CD4-positive, alpha-beta T cell treated with Interleukin-17A for 4 hours (primary cell): ENCODE measurements around the gene LRRC10B.

Experiments
- DNase-seq: peaks from one replicate; pipeline ENCODE4 v3.0.0-alpha.2; 2020; ENCODE audit warnings: mixed read lengths

The LRRC10B gene

DNA sequence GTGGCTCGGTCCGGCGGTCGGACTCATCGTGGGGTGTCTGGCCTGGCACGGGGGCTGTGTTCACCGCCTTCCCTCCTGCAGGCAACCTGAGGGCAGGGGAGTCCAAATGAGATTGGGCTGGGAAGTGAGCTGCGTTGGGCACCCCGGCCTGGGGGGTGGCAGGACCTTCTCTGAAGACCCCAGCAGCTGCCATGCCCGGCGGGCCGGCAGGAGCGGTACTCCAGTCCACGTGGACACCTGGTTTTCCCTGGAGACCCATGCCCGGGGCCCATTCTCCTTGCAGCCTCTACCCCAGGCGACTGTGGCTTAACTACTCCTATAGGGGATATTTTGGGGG, 24.5 kb downstream of the LRRC10B start:
- no peak for DNase-seq

DNA sequence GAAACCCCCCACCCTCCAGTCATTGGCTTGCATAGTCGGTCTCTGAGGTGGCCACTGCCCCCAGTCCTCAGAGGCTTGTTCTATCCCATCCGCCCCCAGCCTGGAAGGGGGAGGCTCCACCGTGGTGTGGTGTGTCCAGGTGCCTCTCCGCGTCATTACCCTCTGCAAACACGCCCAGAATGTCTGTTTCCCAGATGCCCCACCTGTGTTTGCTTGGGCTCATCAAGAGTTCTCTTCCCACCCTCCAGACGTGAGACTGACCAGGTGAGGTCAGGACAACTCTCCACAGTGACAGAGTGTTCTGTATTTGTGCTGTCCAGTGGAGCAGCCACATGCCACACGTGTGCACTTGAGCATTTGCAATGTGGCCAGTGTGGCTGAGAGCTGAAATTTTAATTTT, 24.9 kb downstream of the LRRC10B start:
- no peak for DNase-seq

DNA sequence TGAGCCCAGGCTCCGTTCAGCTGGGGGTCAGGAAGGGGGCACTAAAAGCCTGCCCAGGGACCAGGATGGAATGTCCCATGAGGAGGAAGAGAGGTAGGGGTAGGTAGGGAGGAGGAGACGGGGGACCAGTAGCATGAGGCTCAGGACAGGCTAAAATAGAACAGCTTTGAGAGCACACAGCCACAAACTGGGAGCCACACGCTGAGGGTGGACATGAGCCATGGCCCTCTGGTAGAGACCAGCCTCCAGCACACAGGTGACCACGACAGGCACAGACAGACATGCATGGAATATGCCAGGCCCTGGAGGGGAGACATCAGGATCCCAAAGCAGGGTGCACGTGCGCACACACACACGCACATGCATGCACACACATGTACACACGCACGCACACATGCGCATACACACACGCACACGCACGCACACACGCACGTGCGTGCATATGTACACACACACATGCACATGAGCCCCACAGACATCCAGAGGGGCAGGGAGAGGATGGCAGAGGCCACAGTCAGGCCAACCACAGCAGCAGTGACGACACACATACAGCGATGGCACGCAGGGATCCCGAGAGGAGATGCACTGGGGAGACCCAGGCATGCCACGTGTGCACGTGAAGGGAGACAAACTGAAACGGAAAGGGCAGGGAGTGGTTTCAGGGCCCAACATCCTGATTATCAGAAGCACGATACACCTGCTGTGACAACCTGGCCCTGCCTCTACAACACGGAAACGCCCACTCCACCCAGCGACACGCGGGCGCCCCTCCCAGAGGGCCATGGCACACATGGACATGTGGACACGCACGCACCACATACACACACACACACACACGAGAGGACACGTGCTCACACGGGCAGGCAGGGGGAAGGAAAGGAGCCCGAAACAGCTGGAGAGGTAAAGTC, 25.7 kb downstream of the LRRC10B start:
- no peak for DNase-seq

DNA sequence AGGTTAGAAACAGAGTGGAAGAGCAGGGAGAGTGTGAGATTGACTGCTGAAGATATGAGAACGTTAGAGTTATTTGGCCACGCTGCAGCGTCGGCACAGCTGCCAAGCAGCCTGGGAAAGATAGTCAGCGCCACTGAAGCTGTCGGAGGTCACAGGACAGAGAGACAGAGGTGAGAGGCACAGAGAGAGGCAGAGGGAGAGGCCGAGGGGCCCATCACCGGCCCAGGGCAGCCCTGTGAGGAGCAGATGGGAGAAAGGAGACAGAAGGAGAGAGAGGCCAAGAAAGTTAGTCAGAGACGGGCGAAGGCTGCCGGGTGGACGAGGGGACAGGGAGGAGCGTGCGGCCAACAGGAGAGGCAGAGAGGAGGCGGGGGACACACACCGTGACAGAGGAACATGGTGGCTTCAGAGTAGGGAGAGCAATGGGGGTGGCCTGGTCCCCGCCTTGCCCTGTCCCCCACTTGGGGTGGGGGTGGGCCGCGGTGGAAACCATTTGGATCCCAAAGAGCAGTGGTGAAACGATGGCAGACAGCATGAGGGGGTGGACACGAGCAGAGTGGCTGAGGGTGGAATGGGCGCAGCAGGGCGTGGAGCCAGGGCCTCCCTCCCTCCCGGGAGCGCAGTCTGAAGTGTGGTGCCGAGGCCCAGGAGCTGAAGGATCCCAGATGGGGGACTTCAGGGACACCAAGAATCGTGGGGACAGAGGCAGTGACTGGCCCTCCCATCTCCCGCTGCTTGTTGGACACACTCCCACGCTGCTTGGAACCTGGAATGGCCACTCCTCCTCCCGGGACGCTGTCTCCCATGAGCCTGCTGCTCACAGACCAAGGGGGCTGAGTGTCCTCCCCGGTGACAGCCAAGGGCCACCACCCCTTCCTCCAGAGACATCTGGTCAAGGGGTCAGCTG, 26.6 kb downstream of the LRRC10B start:
- no peak for DNase-seq

DNA sequence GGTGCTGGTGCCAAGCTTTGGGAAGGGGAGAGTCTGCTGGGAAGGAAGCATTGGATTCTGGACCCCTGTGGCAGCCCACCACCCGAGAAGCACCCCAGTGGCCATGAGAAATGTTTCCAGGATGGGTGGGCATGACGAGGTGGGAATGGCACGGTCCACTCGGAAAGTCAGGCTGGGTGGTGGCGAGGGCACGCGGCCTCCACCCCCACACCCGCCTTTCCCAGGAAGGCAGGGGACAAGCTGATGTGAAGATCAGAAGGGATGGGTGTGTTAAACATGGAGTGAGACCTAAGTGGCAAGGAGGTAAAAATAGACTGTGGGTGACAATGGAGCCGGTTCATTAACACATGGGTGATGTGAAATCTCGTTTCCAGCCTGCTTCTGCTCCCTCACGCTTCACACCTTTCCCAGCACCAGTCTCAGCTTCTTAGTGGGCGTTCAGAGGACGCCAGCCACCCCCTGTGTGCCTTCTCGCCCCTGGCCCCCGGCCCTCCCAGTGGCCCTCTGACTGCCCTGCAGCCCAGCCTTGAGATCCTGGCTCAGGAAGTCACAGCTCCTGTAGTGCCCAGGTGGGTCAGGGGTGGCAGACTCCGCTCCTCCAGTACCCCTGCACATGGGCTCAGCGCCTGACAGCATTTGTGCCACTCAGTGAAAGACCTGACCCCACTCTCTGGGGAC, 27.6 kb downstream of the LRRC10B start:
- no peak for DNase-seq

DNA sequence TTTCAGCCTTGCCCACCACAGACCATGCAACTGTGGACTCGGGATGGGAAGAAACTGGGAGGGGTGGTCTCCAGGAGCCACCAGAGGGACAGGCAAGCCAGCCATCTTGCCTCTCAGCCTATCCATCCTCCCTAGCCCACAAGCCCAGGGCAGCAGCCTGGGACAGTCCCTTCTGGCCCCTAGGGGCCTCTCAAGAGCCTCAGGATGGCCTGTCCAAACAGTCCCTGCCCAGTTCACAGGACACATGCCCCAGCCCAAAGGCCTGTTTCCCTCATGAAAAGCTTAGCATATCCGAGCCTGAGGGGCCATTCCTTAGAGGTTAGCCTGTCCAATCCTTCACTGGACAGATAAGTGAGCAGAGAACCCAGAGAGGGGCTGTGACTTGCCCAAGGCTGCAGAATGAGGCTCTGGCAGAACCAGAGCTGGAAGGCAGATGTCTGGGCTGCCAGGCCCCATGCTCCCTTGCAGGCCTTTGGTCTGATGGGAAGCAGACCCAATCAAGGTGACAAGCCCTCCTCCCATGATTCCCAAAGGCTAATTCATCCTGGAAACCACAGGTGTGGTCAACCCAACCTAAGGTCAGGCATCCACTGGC, 28.2 kb downstream of the LRRC10B start:
- DNase-seq = no peak

DNA sequence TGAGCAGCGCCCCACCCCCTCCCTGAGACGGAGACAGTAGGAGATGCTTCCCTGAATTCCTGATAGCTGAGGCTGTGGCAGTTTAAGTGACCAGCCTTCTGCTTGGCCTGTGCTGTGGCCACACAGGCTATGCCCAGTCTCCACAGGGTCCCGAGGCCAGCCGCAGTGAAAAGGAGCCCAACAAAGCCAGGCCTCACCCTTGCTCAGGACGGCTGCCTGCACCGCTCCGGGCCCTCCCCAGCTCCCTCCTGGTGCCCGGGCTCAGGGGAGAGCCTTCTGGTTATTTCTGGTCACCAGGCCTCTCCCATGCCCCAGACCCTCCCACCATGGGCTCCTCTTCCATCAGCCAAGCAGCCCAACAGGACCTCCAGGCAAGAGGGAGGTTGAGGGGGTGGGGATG, 28.8 kb downstream of the LRRC10B start:
- DNase-seq = no peak

DNA sequence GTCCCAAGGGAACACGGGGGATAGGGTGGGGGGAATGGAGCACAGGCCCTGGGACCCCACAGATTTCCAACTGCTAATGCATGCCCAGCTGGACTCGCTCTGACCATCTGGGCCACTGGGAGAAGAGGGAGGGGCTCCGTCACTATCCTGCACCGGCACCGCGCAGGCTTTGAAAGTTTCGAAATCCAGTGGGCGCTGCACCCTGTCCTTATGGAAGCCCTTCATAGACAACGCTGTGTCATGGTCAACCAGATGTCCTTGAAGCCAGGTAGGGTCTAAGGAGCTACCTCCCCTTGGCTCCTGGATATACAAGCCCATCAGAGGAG, 30.1 kb downstream of the LRRC10B start:
- DNase-seq = no peak

DNA sequence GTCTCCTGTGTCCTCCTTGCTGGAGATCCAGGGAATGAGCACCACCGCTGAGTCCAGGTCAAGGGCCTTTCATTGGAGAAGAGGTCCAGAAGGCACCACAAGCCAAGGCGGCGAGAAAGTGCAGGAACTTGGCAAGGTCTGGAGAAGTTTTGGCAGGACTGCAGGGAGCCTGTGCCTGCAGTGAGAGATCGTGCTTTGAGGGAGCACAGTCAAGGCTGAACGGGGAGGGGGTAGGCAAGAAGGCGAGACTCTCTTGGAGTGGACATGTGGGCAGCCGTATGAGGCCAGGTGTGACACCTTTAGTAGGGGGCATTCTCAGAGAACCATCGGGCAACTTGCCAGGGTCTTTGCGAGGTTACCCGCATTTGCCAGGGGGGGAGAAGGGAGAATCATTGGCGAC, 30.5 kb downstream of the LRRC10B start:
- no peak for DNase-seq

DNA sequence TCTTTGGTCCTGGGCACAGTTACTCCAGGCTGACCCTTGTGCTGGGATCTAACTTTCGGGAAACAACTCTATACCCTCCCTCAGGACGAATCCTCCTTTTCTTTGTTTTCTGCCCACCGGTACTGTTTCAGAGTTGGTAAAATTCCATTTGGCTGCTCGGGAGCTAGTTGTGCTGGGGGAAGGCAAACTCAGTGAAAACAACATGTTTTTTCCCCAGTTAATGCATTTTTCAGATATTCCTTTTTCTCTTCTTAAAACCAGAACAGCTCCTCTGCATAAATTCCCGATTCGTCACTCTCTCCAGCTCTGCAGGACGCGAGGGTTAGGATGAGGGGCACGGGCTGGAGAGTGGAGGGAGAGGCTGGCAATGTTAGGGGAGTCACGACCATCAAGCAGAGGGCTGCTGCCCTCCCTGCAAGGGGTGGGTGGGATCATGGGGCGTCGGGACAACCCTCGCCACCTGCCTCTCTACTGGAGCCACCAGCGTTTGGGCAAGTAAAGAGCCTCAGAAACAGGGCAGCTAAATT, 31.3 kb downstream of the LRRC10B start:
- no peak for DNase-seq

DNA sequence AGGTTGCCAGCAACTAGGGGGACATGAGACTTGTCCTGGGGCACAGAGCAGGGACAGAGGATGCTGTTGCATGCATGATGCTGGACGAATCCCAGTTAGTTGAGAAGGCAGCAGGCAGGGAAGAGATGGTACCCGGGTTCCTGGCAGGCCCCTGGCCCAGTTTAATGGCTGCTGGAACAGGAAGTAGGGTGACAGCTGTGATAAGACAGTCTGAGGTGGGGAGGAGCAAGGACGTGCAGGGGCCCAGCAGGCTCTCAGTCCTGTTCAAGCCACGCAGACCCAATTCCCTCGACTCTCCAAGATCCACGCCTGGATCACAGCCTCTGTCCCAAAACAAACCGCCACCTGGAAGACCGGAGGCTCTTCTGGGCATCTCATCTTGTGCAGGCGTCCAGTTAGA, 32.0 kb downstream of the LRRC10B start:
- no peak for DNase-seq

DNA sequence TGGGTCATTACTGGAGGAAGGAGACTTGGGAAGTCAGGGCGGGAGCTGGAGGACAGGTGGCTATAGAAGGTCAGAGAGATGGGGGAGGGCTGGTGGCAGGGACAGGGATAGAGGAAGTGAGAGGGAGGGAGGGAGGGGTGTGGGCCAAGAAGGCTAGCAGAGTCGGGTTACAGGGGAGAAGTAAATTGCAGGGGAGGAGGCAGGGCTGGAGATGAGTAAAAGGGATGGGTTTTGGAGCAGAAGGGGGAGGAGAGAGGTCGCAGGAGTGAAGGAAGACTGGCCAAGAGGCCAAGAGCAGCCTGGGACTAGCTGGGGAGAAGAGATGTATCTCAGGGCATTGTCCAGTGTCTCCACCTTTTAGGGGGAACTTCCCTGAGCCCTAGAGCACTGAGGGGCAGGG, 33.0 kb downstream of the LRRC10B start:
- DNase-seq = no peak

DNA sequence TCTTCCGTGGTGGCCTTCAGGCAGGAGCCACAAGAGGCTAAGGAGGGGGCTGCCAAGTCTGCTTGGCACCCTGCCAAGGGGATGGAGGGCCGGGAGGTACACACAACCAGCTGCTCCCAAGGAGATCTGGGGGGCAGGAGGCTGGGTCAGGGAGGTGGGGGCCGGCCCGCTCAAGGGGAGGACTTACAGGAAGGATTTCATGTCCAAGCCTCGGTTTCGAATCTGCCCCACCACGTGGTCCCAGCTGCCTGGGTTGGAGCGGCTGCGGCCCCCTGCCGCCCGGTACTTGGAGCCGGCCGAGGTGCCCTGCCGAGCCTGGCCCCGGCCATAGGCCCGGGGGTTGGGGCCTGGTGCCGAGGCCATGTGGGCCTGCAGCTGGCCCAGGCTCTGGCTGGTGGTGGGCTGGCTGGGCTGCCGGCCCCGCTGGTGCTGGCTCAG, 33.5 kb downstream of the LRRC10B start:
- no peak for DNase-seq

DNA sequence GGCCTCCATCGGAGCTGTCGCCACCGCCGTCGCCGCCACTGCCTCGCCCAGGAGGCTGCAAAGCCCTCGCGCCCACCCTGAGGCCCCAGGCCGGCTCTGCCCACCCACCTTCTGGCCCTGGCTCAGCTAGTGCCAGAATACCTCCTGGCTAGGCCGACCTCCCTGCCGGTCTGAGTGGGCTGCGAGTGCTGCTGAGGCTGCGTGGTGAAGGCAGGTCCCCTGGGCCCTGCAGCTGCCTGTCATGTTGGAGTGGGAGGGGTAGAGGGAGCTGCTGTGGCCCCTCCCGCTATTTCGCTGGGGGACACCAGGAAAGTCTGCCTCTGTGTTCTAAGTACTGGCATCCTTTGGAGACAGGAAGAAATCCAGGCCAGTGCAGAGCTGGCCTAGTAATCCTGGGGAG, 34.2 kb downstream of the LRRC10B start:
- DNase-seq = no peak

DNA sequence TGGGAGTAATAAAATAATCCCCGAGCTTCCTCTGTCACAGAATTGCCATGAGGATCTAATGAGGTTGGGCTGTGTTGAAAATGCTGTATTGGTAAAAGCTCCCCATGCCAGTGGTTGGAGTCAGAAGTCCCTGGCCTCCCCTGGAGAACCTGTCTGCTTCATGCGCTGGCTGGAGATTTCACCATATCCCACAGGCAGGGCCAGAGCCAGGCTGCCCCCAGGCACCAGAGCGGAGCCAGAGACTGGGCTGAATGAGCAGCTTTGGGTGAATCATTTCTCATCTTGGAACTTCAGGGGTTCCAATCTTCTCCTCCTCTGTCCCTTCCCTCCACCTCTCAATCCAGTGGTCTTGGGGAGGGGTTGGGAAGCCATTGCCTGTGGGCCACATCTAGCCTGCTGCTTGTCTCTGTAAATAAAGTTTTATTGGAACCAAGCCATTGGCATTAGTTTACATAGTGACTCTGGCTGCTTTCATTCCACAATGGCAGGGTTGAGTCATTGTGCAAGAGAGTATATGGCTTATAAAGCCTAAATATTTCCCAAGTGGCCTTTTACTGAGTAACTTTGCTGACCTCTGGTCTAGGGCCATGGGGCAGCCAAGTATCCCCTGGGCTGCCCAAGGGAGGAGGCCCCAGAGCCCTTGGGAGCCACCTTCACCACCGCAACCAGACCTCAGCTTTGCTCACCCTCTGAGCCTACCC, 35.2 kb downstream of the LRRC10B start:
- no peak for DNase-seq

DNA sequence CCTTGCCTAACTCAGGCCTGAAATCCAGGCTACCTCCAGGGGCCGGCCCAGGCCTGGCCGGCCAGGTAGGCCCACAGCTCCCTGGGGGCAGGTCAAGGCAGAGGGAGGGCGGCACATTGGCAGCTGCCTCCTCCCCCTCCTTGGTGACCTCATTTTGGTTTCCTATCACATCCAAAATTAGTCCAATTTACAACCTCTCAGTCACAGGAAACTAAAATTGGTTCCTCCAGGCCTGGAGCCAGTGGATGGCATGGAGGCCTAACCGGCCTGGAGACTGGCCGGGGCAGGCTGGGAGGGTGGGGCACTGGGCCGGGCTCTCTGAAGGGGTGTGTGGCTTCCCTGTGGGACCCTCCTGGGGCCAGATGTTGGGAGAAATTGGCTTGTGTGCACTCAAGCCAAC, 35.9 kb downstream of the LRRC10B start:
- DNase-seq = no peak

DNA sequence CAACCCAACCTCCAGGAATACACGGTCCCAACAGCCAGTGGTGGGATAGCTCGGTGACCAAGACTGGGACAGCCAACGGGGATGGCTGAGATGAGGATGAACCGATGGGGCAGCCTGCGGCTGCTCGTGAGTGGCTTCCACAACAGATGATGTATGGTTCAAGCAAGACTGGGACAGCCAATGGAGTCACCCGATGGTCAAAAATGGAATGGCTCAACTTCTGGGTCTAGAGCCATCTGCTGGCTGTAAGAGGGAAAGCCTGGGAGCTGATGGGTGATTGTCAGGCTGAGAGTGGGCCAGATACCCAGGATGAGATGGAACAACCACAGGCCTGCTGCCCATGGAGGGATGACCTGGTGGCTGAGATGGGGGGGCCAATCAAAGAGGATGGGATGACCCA, 36.8 kb downstream of the LRRC10B start:
- no peak for DNase-seq

DNA sequence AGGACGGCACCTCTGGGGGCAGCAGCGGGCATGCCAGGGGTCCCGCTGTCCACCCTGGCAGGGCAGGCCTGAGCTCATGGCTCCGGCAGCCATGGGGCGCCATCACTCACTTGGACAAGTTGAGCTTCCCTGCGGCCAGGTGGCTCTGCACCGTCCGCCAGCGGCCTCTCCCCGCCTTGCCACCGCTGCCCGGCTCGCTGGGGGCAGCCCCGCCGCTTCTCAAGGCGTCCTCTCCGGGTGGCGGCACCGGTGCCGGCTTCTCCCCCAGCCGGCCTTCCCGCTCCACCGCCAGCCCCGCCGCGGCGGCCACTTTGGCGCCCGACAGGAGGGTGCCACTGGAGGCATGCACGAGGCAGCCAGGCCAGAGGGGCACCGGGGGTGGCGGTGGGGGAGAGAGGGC, 37.4 kb downstream of the LRRC10B start:
- DNase-seq = no peak

DNA sequence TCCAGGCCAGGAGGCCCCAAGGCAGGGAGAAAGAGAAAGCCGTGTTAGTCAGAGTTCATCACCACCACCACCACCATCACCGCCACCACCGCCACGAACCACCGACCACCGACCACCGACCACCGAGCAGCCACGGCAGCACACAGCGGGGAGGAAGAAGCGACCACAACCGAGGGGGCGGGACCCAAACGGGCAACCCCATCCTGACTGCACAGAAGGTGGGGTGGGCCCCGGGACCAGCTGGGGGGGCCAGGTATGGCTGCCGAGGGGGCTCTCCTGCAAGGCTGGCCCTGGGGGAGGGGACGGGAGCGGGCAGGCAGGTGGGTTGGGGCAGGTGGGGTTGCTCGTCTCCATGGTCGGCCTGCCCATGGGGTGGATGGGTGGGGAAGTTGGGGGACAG, 38.1 kb downstream of the LRRC10B start:
- no peak for DNase-seq

DNA sequence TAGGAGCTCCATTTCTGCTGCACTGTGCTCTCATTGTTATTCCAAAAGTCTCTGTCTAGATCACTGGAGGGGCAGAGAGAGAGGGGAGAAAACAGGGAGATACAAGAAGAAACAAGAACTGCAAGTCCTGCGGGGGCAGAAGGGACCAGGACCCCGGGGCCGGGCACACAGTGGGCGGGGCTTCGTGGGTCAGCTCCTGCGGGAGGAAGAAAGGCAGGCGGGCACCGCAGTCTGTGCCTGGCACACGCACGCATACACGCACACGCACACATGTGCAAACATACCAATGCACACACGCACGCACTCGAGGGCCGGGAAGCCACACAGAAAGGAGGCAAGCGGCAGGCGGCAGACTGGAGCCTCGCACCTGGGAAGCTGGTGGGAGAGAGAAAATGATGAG, 38.7 kb downstream of the LRRC10B start:
- no peak for DNase-seq

DNA sequence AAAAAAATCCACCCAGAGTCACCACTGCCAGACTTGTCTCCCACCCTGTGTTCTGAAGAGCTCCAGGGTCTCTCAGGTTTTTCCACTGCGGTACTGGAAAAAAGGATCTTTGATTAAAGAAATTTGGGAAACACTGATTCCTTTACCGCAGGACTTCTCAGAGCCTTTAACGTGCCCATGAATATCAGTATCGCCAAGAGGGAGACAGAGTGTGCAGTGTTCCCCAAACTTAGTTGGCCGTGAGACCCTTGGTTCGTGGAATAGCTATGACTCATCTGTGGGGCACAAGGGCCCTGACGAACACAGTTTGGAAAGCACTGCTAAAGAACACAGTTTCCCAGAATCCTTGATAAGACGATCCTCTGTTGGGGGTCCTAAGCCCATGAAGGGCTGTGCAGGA, 40.6 kb downstream of the LRRC10B start:
- DNase-seq = no peak
